Activated CD8-positive, alpha-beta memory T cell treated with anti-CD3 and anti-CD28 coated beads, Interleukin-2, amount 50 U/mL, for 4 hours (primary cell): ENCODE data around the gene MRPL23.
"Not testable (repeated sequence)": the region's sequence is repeated elsewhere in the genome, so short reads cannot be mapped to it uniquely, and the experiment has no call there.

Experiments used
- DNase-seq: peaks from one replicate; pipeline ENCODE4 v3.0.0-alpha.2; 2020

Gene MRPL23

DNA sequence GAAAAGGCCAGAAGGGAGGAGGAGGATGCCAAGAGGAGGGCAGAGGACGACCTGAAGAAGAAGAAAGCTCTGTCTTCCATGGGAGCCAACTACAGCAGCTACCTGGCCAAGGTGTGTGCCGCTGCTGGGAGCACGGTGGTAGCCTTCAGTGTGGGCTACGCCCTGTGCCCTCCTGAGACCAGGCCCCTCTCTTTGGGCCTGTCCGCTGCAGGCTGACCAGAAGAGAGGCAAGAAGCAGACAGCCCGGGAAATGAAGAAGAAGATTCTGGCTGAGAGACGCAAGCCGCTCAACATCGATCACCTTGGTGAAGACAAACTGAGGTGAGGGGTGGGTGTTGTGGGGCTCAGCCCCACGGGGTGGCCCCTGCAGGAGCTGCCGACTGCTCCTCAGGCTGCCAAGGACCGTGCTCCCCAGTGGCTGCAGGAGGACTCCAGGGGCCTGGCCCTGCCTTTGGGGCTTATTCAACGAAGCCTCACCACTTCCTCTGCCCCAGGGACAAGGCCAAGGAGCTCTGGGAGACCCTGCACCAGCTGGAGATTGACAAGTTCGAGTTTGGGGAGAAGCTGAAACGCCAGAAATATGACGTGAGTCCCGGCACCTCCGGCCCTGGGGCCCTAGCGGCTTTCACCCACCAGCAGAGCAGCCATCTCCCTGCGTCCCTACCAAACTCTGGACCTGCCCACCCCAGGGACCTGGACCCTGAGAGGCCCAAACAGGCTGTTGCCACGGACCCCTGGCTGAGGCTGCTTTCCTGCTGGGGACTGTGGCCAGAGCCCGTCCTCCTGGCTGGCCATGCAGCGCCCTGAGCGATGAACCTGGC lies 12.6 kb upstream of the MRPL23 start:
- no peak for DNase-seq

- no peak for DNase-seq
Observed at GRCh38 chr11:1935156-1936071, 11.7 kb upstream of the MRPL23 start.

- DNase-seq, result no peak
Observed at GRCh38 chr11:1936072-1936780, 10.9 kb upstream of the MRPL23 start.

GRCh38 chr11:1936781-1937615 lies 10.1 kb upstream of the MRPL23 start:
- no peak for DNase-seq

DNA sequence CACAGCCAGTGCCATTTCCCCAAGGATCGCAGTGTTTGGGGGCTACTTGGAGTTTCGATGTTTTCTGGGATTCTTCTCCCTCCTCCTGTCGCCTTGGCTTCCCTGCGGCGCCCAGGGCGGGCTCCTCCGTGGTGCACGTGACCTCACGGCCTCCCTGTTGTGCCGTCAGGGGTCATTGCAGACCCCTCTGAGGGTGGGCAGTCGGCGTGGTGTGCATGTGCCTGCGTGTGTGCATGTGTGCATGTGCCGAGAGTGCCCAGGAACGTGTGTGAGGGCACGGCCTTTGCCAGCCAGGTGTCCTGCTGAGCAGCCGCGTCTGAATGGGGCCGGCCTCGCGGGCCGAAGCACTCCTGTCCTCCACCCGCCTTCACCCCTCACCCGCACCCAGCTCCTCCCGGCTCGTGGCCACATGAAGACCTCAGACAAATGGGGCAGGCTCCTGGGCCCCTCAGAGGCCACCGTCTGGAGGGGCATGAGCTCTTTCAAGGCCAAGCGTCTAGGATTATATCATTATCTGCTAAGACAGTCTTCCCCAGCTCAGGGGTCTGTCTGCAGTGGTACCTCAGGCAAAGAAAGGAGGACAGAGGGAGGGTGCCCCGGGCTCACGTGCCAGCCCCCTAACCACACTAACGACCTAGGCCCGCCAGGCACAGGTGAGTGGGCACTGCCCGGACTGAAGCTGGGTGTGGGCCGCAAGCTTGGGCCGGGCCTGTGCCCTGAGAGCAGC lies 9.4 kb upstream of the MRPL23 start:
- DNase-seq, result no peak

DNA sequence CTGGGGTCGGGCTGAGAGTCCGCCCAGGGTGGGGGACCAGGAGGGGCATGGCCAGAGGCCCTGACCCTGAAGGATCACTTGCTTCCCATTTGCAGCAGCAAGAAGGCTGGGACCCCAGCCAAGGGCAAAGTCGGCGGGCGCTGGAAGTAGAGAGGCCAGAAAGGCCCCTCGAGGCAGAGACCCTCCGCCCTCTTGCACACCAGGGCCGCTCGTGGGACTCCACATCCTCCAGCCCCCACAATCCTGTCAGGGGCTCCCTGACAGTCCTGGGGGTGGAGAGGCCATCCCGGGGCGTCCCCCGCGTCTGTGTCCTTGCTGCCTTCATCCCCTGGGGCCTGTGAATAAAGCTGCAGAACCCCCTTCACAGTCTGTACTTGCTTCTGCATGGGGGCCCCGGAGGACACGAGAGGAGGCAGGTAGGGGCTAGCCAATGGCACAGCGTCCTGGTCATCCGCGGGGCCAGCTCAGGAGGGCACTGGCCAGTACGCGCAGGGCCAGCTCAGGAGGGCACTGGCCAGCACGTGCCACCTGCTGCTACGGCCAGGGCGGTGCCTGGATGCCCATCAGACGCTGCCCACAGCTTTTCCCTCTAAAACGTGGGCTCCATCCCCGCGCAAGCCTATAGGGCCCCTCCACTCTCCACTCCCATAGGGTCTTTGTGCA lies 8.7 kb upstream of the MRPL23 start:
- peak; percentile 8 for DNase-seq

DNA sequence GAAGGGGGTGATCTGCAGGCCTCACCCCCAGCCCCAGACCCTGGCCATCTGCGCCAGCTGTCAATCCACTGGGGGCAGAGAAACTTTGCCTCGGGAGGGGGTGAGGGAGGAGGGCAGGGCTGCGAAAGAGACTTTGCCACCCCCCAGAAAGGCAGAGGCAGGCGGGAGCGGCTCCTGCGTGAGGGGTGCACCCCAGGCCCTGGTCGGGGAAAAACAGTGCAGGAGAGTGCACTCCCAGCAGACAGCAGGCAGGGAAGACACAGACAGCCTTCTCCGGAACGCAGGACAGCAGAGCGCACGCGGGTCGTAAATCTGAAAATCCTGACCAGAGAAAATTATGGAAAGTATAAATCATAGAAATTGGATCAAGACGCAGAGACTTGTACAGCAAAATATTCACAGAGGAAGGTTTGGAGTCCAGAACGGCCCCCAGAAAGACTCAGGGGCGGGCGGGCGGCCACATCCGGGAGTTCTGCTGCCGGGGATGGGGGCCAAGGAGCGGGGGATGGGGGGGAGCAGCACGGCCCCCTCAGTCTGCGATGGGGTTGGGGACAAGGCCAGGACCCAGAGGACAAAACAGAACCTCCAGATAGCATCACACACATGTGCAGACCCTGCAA lies 8.0 kb upstream of the MRPL23 start:
- DNase-seq, result peak; percentile 13

- DNase-seq, result not testable (repeated sequence)
Observed at GRCh38 chr11:1939788-1940187, 7.3 kb upstream of the MRPL23 start.

GRCh38 chr11:1942558-1943260 lies 4.4 kb upstream of the MRPL23 start:
- DNase-seq, result no peak

DNA sequence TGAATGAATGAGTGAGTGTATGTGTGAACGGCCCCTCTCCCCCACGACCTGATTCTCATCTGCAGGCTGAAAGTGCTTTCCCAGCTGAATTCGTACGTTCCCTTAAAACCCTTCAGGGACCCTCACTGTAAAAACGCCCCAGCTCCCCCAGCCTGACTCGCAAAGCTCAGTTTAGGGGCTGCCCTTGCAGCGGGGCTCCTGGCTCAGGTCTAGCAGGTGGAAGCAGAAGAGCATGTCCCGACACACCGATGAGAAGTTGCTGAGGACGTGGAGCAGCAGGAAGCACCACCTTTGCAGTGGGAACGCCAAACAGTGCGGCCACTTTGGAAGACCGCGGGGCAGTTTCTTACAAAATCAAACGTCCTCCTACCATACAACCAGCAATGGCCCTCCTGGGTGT lies 3.6 kb upstream of the MRPL23 start:
- DNase-seq, result no peak

GRCh38 chr11:1943977-1944376 lies 3.2 kb upstream of the MRPL23 start:
- peak; percentile 5 for DNase-seq

DNA sequence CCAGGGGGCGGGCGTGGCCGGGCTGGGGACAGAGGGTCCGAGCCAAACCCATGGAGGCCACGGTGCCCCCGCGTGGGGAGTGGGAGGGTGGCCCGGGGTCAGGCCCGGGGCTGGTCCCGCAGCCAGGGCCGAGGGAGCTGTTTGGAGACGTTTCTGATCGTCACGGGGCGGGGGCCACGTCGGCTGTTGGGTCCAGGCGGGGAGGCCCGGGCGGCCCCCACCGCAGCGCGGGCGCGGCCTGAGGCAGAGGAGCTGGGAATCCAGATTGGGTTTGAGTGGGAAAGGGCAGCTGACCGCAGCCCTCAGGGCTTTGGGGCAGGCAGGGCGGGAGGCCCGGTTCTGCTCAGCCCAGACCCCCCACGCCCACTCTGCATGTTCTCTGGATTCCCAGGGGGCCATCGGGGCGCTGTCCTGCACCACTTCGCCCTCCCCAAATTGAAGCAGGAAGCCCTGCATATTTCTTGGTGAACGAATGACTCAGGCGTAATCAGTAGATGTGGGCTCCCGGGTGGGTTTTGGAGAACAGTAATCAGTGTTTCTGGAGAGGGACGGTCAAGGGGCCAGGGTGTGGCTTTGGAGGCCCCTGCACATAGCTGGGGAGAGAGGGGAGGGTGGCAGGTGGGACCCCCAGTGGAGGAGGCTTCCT lies 583 bp downstream of the MRPL23 start:
- no peak for DNase-seq

GRCh38 chr11:1948389-1948788 lies 1.3 kb downstream of the MRPL23 start:
- no peak for DNase-seq

DNA sequence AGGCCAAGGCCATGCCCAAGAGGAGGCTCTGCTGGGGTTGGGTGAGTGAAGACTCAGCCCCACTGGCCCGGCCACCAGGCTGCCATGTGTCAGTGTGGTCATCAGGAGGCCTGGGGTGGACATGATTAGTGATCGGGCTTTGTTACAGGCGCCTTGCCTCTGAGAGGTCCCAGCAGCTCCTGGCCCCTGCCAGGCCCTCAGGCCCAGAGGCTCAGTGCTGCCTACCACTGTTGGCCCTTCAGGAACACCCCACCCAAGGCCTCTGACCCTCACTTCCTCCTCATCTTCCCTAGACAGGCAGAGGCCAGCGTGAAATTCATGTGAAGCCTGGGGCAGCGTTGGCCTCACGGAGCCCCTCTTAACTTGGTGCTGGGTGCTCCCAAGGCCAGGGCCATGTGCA lies 2.2 kb downstream of the MRPL23 start:
- DNase-seq, result no peak

DNA sequence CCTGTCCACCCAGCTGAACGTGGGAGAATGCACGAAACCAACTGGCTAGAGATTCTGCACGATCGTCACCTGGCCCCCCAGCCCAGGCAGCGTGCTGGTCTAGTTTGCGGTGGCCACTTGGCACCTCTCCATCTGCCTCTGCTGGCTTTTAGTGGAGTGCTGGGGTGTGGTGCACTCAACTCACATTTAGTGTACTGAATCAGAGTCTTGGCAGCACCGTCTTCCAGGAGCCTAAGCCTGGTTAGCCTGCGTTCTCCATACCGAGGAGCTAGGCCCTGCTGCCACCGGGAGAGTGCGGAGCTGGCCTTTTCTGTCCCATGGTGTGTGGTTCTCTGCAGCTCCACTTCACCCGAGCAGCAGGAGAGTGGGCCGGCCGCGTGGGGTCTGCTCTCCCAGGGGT lies 2.8 kb downstream of the MRPL23 start:
- DNase-seq, result no peak

DNA sequence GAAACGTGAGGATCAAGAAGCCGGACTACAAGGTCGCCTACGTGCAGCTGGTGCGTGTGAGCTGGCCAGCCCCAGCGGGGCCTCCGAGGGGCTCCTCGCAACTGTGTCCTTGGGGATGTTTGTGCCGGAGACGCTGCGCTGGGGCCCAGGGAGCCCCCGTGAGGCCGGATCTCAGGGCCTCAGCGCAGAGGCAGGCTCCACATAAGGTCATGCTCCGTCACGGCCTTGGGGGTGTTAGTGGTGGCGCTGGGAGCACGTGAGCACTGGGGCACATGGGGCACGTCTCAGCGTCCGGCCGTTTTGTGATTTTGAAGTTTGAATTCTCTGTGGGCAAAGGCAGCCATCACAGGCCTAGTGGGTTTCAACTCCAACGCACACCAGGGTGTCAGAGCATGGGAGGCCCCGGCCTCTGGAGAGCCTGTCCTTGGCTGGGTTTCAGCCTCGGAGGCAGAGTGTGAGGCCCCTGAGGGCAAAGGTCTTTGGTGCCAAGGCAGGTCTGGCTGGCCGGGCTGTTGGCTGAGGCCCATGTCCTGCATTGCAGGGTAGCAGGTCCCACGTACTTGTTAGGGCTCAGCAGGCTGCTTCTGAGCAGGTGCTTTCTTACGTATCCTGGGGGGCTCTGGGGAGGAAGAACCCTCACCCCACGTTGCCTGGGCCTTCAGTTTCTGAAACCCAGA lies 5.8 kb downstream of the MRPL23 start:
- no peak for DNase-seq

DNA sequence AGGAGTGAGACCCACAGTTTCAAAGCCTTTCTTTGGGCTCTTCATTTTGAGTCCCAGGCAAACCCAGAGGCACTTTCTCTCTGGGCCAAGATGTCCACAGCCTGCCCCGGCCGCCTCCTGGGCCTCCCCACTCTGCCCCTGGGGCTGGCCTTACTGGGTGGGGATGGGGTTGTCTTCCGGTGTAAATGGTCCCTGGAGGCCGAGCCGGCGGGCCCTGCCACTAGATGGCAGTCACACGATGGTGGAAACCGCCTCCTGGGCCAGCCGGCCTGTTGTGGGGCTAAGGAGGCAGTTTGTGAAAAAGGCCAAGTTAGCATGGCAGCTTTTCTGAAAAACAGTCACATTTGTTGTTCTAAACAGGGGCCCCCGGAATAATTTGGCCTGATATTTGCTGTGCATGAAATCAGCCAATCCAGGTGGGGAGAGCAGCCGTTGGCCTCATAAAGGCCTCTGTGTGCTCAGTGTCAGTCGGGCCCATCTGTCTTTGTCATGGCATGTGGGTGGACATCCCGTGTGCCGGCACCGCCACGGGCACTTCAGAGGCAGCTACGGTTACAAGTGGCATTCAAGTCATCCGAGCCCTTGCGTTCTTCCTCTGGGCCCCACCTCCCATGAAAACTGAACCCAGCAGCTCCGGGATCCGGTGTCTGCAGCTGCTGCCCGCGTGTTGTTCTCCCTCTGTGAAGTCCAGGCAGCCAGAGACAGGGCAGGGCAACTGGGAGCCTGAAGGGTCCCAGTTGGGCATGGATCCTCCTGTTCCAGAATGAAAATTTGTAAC lies 6.5 kb downstream of the MRPL23 start:
- DNase-seq, result no peak

GRCh38 chr11:1958367-1958766 lies 11.2 kb downstream of the MRPL23 start:
- no peak for DNase-seq
